Muscle of arm (tissue), 12 donors: ENCODE measurements around the gene POU2AF3. TPM values are rescaled to one million over a fixed set of nuclear protein-coding genes. Genes with fewer than 3 reads are reported as not detected.
"Not testable (repeated sequence)": the region's sequence is repeated elsewhere in the genome, so short reads cannot be mapped to it uniquely, and the experiment has no call there.

Experiments used
- DNase-seq: peaks from one replicate; pipeline ENCODE4 v3.0.0-alpha.2; 2013
- polyA plus RNA-seq, 12 donors: library from polyadenylated mRNA; unstranded; fragments of 120-200 nt; gene quantifications; one replicate each; pipeline ENCODE4 v1.2.1, GENCODE V29; 2013; ENCODE audit not compliant: insufficient read length in 12 of 12

The POU2AF3 gene
- polyA plus RNA-seq, 12 donors: 2.9 to 12.3 (median 4.9) TPM; not detected in 1

DNA sequence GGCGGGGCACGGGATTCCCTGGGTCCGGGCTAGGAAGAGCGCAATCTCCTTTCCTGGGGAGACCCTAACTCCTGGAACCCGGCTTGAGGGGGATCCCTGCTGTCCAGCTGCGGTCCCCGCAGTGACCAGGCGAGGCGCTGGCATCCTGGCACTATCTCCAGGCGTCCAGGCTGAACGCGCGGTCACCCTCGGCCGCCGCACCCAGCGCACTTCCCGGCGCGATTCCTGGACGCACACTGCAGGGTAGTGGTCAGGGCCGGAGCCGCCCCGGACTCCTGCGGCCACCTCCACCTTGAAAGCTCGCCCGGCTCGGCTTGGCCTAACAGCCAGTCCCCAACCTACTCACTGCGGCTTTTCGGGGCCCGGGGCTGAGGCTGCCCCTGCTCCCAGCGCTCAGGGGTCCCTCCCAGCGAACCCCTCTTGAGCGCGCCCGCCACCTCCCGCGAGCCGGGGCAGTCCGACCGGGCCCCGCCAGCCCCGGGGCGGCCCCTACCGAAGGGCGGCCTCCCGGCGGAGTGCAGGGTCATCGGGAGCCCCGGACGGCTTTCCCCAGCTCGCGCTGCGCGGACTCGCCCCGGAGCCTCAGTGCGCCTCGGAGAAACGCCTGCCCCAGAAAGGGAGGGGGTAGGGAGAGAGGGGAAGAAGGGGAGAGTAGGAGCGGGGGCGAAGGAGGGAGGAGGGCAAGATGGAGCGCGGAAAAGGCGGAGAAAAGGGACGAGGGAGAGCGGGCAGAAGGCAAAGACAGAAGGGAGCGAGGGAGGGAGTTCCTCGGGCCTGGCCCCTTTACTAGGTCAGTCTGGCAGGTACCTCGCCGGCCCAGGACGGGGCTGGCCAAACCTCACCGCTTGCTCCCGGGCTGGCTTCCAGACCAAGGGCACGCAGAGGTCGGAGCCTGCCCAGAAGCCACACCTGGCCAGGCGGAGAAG lies 1.0 kb downstream of the POU2AF3 start:
- peak; percentile 69 for DNase-seq

DNA sequence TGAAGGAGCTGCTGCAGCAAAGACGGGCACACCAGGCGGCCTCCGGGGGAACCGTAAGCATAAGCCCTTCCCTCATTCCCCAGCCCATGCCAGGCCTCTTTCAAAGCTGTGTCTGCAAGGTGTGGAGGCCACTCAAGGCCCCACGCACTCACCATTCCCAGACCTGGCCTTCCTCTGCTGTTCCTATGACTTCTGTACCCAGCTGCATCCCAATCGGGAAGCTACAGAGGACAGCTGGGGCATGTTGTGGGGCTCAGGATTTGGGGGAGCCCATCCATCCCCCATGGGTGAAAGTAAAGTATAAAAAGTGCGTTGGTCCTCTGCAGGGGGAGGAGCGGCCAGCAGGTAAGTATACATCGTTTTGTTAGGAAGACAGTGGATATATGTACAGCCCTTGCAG lies 2.2 kb downstream of the POU2AF3 start:
- DNase-seq: no peak

DNA sequence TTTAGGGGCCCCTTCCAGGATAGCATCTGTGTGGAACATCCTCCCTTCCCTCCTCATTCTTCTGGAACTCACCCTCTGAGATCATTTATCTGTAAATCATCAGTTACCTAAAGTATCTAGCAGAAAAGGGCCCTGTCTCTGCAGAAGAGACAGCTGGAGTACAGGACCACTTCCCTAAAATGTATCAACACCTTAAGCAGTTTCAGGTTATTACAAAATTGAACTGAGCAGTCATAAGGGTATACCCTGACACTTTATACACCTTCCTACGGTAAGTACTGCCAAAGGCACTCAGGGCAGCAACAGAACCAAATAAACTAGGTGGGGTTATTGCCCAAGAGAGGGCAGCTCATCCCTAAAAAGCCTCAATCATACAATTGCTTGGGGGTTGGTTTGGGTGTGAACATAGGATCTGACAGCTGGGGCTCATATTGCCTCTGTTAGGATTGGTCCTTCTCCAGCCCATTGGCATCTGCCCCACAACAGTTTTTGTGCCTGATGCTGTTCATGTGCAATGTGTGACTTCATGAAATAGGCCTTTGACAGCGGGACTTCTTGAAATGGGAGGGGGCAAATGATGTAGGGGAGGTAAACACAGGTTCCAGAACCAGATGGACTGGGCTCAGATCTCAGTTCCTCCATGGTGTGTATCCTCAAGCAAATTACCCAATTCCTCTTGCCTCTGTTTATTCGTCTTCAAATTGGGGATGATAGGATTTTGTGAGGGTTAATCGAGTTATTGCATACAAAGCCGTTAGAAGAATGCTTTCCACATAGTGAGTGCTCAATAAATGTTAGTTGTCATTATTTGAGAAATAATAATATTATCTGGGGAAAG lies 2.9 kb downstream of the POU2AF3 start:
- no peak for DNase-seq

DNA sequence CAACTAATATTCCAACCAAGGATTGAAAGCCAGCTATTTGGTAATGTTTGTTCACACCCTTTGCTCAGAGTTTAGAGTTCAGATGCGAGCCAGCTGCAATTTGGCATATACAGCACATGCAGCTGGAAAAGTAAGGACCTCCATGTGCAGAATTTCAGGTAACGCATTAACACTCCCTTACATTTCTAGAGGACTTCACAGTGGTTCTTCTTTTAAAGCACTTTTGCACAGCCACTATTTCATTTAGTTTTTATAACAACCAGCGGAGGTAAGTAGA lies 3.4 kb downstream of the POU2AF3 start:
- DNase-seq: no peak

DNA sequence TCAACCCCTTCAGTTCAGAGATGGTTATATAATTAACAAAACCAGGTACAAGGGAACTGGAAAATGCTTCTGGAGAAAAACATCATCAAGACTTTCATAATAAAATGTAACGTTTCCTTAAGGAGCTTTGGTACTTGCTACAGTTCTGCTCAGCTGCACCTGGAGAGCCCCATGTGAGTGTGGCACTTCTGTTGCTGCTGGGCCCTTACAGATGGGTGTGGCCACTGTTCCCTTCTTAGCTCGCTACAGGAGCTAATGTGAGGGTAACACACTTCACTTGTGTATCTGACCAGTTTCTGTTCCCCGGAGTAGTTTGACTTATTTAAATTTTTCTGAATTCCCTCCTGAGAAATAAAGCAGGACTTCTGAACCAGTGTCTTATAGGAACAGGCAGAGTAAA lies 4.0 kb downstream of the POU2AF3 start:
- DNase-seq: no peak

DNA sequence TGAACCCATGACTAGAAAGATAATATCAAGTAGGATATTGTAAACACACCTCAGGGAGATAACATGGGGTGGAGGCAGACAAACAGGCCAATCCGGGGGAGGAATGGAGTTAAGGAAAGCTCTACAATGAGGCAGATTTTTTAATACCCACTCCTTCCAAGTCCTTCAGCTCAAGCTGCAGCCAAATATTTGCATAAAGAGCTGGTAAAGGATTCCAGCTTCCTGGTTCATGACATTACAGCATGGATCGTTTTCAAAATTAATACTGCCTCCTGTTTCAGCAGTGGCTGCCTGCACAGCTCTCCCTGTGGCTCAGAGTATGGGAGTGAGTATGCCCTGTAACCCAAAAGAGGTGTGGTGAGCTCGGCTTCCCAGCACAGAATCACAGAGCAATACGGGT lies 5.1 kb downstream of the POU2AF3 start:
- DNase-seq: peak; percentile 53

DNA sequence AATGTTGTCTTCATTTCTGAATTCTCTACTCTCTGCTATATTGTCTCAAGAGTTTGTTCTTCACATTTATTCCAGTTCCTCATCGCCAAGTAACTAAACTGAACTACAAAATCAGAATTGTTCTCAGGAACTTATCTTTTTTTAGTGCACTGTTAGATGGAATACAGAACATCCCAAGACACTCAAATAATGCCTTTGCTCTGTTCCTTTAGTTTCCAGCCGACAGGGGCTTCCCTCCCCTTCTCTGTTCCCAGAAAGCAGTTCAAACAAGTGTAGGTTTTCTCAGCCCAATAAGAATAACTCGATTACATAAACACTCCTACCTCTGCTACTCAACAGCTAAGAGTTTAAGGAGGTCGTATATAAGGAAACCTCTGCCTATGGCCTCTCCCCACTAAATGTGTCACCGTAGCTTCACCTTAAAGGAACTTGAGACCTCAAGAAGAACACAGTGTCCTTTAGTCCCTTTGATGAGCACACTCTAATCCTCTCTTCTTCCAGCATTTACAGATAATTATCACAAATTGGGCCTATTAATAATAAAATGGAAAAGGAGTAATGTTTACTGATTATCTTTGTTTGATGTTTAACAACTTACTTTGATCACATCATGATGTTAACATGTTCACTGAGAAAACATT lies 6.9 kb downstream of the POU2AF3 start:
- DNase-seq: no peak

DNA sequence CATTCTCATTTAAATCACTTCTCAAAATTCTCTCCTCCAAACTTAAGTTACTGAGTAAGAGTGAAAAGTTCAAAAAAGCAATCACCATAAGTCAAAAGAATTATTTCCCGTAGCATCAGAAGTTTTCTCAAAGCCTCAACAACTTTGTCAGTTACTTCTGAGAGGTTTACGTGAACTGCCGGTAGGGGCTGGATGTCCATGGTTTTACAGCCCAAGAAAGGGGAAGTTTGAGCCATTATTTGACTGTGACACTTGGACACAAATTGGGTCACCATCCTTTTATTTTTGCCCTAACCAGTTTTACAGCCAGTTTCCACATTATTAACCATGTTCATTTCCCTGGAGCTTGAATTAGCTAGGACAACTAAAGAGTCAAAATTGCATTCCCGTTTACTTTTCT lies 7.5 kb downstream of the POU2AF3 start:
- no peak for DNase-seq

DNA sequence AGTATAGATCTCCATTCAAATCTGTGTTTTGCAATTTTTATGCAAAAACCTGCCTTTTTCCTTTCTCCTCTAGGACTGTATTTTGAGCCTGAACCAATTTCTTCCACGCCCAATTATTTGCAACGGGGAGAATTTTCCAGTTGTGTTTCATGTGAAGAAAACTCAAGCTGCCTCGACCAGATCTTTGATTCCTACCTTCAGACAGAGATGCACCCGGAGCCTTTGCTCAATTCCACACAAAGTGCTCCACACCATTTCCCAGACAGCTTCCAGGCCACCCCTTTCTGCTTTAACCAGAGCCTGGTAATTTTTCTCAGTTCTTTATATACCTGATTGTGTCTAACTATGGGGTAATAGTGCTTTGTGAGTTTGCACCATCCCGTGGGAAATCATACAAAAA lies 8.0 kb downstream of the POU2AF3 start:
- no peak for DNase-seq

DNA sequence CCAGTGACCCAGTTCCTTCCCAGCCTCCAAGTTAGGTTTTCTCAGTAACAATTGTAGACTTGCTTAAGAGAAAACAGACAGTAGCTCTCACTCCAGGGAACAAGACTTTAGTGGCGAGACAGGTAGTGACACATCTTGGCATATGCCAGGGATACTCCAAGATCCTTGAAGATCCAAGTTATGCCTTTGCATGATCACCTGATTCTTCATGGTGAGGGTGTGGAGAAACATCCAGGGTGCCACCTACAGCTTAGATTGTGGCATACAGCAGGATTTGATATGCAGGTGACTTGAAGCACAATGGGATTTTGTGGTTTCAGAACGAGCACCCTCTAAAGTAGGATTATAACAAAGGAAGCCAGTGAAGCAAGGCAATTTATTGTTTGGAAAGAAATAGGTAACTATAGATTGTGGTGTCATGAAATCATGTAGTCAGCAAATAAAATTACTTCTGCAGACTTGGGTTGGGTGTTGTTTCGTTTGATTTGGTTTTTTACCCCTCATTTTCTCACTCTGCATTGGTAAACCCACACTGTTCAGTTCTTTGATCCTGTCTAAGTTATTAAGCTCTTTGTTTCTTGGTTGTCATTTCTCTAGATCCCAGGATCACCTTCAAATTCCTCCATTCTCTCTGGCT lies 9.2 kb downstream of the POU2AF3 start:
- no peak for DNase-seq

DNA sequence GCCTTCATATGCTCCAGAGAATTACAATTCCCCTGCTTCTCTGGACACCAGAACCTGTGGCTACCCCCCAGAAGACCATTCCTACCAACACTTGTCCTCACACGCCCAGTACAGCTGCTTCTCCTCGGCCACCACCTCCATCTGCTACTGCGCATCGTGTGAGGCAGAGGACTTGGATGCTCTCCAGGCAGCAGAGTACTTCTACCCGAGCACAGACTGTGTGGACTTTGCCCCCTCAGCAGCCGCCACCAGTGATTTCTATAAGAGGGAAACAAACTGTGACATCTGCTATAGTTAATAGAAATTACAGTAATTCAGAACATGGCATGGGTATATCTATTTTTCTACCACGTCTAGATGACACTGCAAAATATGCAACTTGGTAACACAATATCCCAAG lies 9.8 kb downstream of the POU2AF3 start:
- DNase-seq: no peak

DNA sequence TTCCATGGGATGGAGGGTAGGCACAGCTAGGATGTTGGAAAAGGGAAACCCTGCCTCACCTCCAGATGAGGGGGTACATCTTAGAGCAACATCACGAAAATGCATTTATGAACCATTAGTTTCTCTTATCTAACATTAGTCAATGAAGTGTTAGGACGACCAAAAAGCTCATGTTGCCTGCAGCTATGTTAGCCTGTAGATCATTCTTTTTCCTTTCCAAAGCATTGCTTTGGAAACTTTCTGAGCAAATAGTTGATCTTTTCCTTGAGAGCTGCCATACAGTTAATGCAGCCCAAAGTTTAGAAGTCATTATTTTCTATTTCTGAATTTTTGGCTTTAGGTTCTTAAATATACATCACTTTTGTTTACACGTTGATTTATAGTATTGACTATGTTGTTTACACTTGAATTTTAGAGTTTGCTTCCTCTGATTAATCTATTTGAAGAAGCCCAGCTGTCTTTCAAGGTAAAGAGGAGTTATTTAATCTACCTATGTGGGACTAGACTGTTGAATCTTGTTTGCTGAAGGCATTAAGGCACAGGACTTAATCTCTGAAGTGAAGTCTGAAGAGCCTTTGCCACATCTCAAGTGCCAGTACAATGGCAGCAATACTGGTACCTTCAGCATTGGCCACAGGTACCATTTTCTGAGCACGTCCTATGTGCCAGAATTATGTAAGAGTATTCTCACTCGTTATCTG lies 11.0 kb downstream of the POU2AF3 start:
- DNase-seq: no peak

DNA sequence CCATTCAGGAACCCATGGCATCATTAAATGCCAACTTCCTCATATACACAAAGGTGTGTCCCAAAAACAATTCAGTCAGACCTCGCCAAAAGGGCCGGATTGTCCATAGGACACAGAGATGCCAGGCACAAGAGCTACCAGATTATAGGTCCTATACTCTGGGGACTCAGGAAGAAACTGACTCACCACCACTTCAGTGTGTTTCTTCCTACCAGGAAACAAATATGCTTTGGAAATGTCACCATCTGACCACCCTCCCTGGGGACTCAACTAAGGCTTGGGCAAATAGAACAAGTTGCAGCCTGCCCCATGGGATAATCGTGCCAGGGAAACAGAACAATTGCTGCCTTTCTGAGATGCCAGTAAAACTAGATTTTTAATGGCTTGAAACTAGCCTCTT lies 11.7 kb downstream of the POU2AF3 start:
- no peak for DNase-seq

DNA sequence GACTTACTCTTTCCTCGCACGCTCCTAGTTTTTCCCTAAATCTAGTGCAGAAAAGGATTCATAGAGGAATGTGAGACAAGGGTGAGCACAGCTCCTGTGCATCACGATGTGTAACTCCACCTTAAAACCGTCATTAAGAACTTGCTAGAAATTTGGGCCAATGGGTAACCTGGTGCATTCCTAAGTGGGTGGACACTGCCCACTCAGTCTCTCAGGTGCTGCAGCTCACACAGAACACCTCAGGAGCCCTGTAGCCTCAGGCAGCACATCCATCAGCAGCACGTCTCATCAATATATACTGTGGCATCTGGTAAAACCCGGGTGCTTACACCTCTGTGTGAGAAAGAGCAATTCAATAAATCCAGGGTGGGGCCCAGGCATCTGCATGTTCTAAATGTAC lies 12.4 kb downstream of the POU2AF3 start:
- no peak for DNase-seq

DNA sequence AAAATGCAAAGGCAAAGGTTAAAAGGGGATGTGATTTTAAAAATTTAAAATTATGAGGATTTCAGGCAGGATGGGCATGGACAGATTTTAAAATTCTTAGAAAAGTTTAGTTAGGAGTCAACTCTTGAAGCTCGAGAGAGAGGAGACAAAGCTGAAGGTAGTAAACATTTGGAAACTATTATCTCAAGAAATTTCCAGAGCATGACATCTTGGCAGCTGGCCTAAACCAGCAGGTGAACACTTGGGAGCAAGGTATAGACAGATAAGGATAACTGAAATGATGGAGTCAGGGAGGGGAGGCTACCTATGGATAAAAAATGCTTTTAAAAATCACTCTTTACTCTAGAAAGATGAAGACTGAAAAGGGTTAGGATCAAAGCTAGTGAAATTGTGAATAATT lies 13.7 kb downstream of the POU2AF3 start:
- no peak for DNase-seq

DNA sequence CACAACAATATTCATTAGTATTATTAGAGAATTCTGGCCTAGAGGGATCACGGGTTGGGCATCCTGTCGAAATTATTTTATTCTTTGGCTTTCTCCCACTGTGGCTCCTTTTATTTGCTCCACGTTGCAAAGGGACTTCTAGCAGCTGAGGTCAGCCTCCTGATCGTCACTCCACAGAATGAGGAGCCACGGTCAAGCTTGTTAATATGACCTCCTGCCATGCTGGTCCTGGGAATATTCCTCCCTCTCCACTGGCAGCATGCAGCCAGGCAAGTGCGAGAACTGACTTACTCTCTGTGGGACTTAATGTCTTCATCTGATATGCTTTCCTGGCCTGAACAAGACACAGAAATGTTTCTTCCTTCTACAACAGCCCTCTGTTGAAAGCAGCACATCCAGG lies 20.9 kb downstream of the POU2AF3 start:
- no peak for DNase-seq

DNA sequence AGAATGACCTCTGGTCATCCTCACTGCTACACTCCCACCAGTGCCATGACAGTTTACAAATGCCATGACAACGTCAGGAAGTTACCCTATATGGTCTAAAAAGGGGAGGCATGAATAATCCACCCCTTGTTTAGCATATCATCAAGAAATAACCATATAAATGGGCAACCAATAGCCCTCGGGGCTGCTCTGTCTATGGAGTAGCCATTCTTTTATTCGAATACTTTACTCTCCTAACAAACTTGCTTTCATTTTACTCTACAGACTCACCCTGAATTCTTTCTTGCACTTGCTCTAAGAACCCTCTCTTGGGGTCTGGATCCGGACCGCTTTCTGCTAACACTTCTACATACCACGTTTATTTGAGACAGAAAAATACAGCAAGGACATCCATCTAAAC lies 21.9 kb downstream of the POU2AF3 start:
- DNase-seq: not testable (repeated sequence)

DNA sequence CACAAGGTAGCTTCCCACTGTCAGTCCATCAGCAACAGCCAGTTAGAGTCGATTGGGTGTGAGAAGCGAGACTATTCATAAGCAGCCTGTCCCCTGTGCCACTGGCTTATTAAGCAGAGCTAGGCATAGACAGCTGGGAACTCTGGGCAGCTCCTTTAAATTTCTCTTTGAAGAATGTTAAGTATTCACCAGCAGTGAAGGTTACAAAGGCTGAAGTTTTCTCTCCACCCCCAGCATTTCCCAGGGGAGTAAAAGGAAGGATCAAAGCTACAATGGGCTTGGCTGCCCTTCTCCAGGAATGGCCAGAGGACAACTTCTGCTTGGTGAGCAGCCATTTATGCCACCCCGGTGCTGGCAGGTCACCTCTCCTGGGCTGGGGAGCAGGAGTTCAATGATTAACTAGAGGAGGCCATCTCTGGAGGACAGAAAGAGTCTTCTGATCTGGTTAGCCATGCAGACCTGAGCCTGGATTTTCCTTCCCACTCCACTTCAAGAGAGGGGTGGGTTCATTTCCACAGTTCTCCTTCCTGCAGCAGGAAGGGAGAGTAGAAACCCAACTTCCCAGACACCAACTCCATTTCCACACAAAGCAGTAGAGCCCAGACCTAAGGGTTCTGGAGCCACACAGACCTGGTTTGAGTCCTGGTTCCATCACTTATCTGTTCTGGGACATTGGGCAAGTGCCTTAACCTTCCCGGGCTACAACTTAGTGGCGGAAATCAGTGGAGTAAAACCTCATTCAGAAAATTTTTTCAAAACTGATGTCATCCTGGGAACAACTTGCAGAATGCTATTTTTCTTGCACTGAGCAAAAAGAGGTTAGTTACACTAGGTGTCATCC lies 22.6 kb downstream of the POU2AF3 start:
- DNase-seq: no peak

DNA sequence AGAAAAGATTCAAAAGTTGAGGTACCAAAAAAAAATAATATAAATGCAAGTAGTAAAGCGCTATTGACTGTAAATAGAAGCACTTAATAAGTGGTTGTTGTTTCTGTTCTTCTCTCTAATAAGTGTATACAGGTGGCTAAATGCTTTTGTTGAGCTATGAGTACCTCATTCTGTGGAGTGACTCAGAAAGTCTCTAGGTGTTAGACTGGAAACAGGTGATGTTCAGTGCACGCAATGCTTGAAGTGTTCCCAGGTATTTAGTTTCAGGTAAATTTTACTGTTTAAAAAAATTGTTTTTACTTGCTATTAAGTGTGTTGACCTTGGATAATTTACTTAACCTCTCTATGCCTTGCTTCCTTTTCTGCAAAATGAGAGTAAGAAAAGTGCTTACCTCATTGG lies 24.2 kb downstream of the POU2AF3 start:
- no peak for DNase-seq

DNA sequence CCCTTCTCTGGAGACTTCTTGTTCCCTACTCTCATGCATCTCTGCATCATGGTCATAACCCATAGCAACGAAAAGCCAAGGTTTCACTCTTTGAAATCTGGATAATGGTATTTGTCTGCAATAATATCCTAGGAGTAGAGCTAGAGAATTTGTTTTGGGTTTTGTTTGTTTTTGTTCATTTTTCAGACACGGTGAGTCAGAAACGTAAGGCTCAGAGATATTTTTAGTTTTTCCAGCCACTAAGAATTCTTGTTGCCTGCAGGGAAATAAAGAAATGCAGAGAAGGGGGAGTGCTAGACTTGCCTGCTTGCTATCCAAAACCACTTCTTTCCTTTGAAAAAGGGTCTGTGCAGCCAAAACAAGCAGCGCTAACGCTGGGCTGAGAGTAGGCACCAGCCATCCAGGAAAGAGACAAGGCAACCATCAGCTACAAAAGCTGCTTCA lies 26.0 kb downstream of the POU2AF3 start:
- DNase-seq: no peak

DNA sequence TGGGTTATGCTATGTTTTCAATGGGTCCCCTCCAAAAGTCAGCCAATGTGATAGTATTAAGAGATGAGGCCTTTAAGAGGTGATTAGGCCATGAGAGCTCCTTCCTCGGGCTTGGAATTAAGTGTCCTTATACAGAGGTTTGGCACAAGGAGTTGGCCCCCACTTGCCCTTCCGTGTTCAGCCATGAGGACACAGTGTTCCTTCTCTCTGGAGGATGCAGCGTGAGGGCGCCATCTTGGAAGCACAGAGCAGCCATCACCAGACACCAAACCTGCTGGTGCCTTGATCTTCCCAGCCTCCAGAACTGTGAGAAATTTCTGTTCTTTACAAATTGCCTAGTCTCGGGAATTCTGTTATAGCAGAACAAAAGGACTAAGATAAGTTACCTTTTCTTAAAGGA lies 26.9 kb downstream of the POU2AF3 start:
- no peak for DNase-seq
